Neural cell (in vitro differentiated cells): ENCODE results near the gene NKAPD1.

Experiments used
- CTCF ChIP-seq: fragments of 450-650 bp; IDR thresholded peaks from 2 replicates; pipeline ENCODE4 v1.5.1; 2014; ENCODE audit warnings: antibody characterized with exemption, mild to moderate bottlenecking, moderate library complexity; ENCODE audit not compliant: poor library complexity, severe bottlenecking
- EP300 ChIP-seq: fragments of 450-650 bp; conservative IDR thresholded peaks from 2 replicates; pipeline ENCODE4 v1.6.1; 2014; ENCODE audit warnings: antibody characterized with exemption, mild to moderate bottlenecking, moderate library complexity; ENCODE audit not compliant: poor library complexity, severe bottlenecking
- EZH2 ChIP-seq: fragments of 200-600, 300-800 bp; shearing (Covaris generic), sonication (generic); IDR thresholded peaks from 2 replicates; pipeline ENCODE4 v1.6.1; 2014; ENCODE audit warnings: antibody characterized with exemption, low read length, borderline replicate concordance, mild to moderate bottlenecking; ENCODE audit not compliant: insufficient read depth, poor library complexity, severe bottlenecking
- POLR2AphosphoS5 ChIP-seq: IDR thresholded peaks from 2 replicates; pipeline ENCODE4 v1.6.1; 2012
- RAD21 ChIP-seq: fragments of 450-650 bp; conservative IDR thresholded peaks from 2 replicates; pipeline ENCODE4 v1.6.1; 2014; ENCODE audit warnings: antibody characterized with exemption, mild to moderate bottlenecking, moderate library complexity
- SMC3 ChIP-seq: fragments of 450-650 bp; conservative IDR thresholded peaks from 2 replicates; pipeline ENCODE4 v1.6.1; 2014; ENCODE audit warnings: antibody characterized with exemption, mild to moderate bottlenecking, moderate library complexity; ENCODE audit not compliant: poor library complexity
- TAF1 ChIP-seq: IDR thresholded peaks from 2 replicates; pipeline ENCODE4 v1.6.1; 2012; ENCODE audit warnings: low read depth

GRCh38 chr11:112127056-112127455 lies 53.0 kb downstream of the NKAPD1 start:
- no peak for TF ChIP-seq CTCF
- TF ChIP-seq POLR2AphosphoS5 = no peak
- TF ChIP-seq SMC3 = no peak
- TF ChIP-seq EP300 = no peak
- no peak for TF ChIP-seq EZH2
- no peak for TF ChIP-seq RAD21
- no peak for TF ChIP-seq TAF1
